DND-41 (cell line): ENCODE data around the gene OR56B4.
"Not testable (repeated sequence)": the region's sequence is repeated elsewhere in the genome, so short reads cannot be mapped to it uniquely, and the experiment has no call there.

Experiments used
- ATAC-seq: fragments of 200-7000 bp; cut with Tn5 transposase; 3 replicates; pipeline ENCODE4 v1.9.1; 2021; ENCODE audit warnings: low read depth; ENCODE audit not compliant: insufficient read depth
- DNase-seq: peaks from one replicate; pipeline ENCODE4 v3.0.0-alpha.2; 2020
- H2AFZ ChIP-seq: 2 replicates; pipeline ENCODE4 v1.6.0; 2012; ENCODE audit warnings: low read depth, low read length
- H3K27ac ChIP-seq: 2 replicates; pipeline ENCODE4 v1.5.1; 2012; ENCODE audit warnings: low read length, inconsistent platforms
- H3K27me3 ChIP-seq: fragments of 200-600 bp; sonication (generic); 2 replicates; pipeline ENCODE4 v1.6.0; 2012; ENCODE audit warnings: low read length, mild to moderate bottlenecking, inconsistent platforms; ENCODE audit not compliant: insufficient read depth, poor library complexity
- H3K36me3 ChIP-seq: 2 replicates; pipeline ENCODE4 v1.5.1; 2012; ENCODE audit warnings: low read length, inconsistent platforms; ENCODE audit not compliant: insufficient read depth
- H3K4me1 ChIP-seq: 2 replicates; pipeline ENCODE4 v1.5.1; 2012; ENCODE audit warnings: mild to moderate bottlenecking, low read length; ENCODE audit not compliant: insufficient read depth
- H3K4me2 ChIP-seq: 2 replicates; pipeline ENCODE4 v1.6.0; 2012; ENCODE audit warnings: mild to moderate bottlenecking, moderate library complexity, low read length, inconsistent platforms; ENCODE audit not compliant: insufficient read depth
- H3K4me3 ChIP-seq, 2 experiments: fragments of 200-600 bp in 1 of 2; shearing (Covaris generic) in 1 of 2; 2 replicates each; pipeline ENCODE4 v1.5.1; 2012 to 2016; ENCODE audit warnings: inconsistent platforms in 2 of 2, low read length in 2 of 2, mild to moderate bottlenecking in 2 of 2, low read depth in 1 of 2, moderate library complexity in 1 of 2
- H3K79me2 ChIP-seq: 2 replicates; pipeline ENCODE4 v1.6.0; 2012; ENCODE audit warnings: low read length, inconsistent platforms; ENCODE audit not compliant: insufficient read depth
- H3K9ac ChIP-seq: 2 replicates; pipeline ENCODE4 v1.6.0; 2012; ENCODE audit warnings: low read depth, mild to moderate bottlenecking, inconsistent platforms, low read length, moderate library complexity
- H3K9me3 ChIP-seq: 2 replicates; pipeline ENCODE4 v1.5.1; 2012; ENCODE audit warnings: low read length, moderate library complexity, mild to moderate bottlenecking, inconsistent platforms; ENCODE audit not compliant: insufficient read depth, severe bottlenecking
- H4K20me1 ChIP-seq: 2 replicates; pipeline ENCODE4 v1.6.0; 2012; ENCODE audit warnings: low read length; ENCODE audit not compliant: insufficient read depth
- EZH2 ChIP-seq: IDR thresholded peaks from 3 replicates; pipeline ENCODE4 v1.6.1; 2012; ENCODE audit warnings: borderline replicate concordance, low read depth, mild to moderate bottlenecking, moderate library complexity, low read length, inconsistent platforms; ENCODE audit not compliant: severe bottlenecking
- TF ChIP-seq, protein P1 (sequence below): IDR thresholded peaks from 2 replicates; pipeline ENCODE4 v1.5.1; 2012; ENCODE audit warnings: borderline replicate concordance, low read length, moderate library complexity, mild to moderate bottlenecking; ENCODE audit not compliant: poor library complexity, severe bottlenecking; ENCODE audit errors: extremely low read depth

The OR56B4 gene

GRCh38 chr11:6107384-6107783 is at the start of gene OR56B4:
Gene OR56B4, plus strand, starts transcription at chr11:6107684. Its CDS starts 95 bp downstream, at chr11:6107779.
- not testable (repeated sequence) for H4K20me1 ChIP-seq, H3K79me2 ChIP-seq, H3K4me2 ChIP-seq, ATAC-seq, H3K4me1 ChIP-seq, DNase-seq, H2AFZ ChIP-seq, H3K27ac ChIP-seq, H3K4me3 ChIP-seq, H3K9me3 ChIP-seq, H3K9ac ChIP-seq, H3K36me3 ChIP-seq
- peaks cover 11% of the 10 kb centered on the region for H3K27me3 ChIP-seq

DNA sequence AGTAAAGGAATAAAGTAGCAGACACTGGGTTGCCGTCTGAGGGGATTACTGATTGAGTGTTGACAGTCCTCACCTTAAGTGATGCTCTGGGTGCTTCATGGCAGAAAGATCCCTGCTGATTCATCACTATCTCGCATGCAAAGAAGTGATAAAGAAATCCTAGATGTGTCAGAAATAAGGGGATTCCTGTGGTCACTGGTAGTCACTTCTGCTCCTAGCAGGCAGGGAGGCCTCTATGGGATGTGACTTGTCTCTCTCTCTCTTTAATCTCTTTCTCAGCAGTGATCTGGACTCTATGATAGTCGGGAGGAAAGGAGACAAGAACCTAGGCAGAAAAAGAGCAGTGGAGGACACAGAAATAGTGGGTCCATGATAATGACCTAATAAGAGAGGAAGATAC is 46.0 kb upstream of the OR56B4 start:
- no peak overlapping the region for H3K4me3 ChIP-seq
- peaks cover 3% of the 10 kb centered on the region for H3K27me3 ChIP-seq
- no peak overlapping the region for H3K9ac ChIP-seq
- no peak overlapping the region for H3K27ac ChIP-seq
- no peak for DNase-seq
- TF ChIP-seq, protein P1, sequence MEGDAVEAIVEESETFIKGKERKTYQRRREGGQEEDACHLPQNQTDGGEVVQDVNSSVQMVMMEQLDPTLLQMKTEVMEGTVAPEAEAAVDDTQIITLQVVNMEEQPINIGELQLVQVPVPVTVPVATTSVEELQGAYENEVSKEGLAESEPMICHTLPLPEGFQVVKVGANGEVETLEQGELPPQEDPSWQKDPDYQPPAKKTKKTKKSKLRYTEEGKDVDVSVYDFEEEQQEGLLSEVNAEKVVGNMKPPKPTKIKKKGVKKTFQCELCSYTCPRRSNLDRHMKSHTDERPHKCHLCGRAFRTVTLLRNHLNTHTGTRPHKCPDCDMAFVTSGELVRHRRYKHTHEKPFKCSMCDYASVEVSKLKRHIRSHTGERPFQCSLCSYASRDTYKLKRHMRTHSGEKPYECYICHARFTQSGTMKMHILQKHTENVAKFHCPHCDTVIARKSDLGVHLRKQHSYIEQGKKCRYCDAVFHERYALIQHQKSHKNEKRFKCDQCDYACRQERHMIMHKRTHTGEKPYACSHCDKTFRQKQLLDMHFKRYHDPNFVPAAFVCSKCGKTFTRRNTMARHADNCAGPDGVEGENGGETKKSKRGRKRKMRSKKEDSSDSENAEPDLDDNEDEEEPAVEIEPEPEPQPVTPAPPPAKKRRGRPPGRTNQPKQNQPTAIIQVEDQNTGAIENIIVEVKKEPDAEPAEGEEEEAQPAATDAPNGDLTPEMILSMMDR: no peak
- no peak for TF ChIP-seq EZH2
- no peak overlapping the region for H3K4me2 ChIP-seq
- H3K79me2 ChIP-seq: no peaks in the 10 kb centered on the region
- no peaks in the 10 kb centered on the region for H3K9me3 ChIP-seq
- H3K4me1 ChIP-seq: no peaks in the 10 kb centered on the region
- H2AFZ ChIP-seq: no peak overlapping the region
- H3K36me3 ChIP-seq: no peaks in the 10 kb centered on the region
- no peaks in the 10 kb centered on the region for H4K20me1 ChIP-seq
- no peak for ATAC-seq

GRCh38 chr11:6062691-6063358 is 44.7 kb upstream of the OR56B4 start:
- Histone ChIP-seq H2AFZ (no peak overlapping the region), H3K27ac (no peak overlapping the region), H4K20me1 (no peaks in the 10 kb centered on the region), H3K79me2 (no peaks in the 10 kb centered on the region), H3K9ac (no peak overlapping the region), H3K4me3 (no peak overlapping the region), H3K4me1 (no peaks in the 10 kb centered on the region), H3K36me3 (no peaks in the 10 kb centered on the region), H3K9me3 (no peaks in the 10 kb centered on the region), H3K4me2 (no peak overlapping the region), H3K27me3 (peaks cover 3% of the 10 kb centered on the region)
- TF ChIP-seq, protein P1: no peak
- no peak for TF ChIP-seq EZH2
- ATAC-seq: no peak
- DNase-seq: no peak

- Histone ChIP-seq H4K20me1 (no peaks in the 10 kb centered on the region), H3K27ac (no peak overlapping the region), H3K9me3 (no peaks in the 10 kb centered on the region), H3K4me3 (no peak overlapping the region), H3K79me2 (no peaks in the 10 kb centered on the region), H3K27me3 (peaks cover 5% of the 10 kb centered on the region), H3K4me1 (no peaks in the 10 kb centered on the region), H3K36me3 (no peaks in the 10 kb centered on the region), H3K4me2 (no peak overlapping the region), H3K9ac (no peak overlapping the region), H2AFZ (no peak overlapping the region)
- no peak for ATAC-seq
- TF ChIP-seq, protein P1: no peak
- TF ChIP-seq EZH2: no peak
- DNase-seq: no peak
These were observed 40.0 kb upstream of the OR56B4 start for GRCh38 chr11:6067502-6067901.

GRCh38 chr11:6076443-6076842 is 31.0 kb upstream of the OR56B4 start:
- not testable (repeated sequence) for H3K36me3 ChIP-seq, H3K4me2 ChIP-seq, H3K9me3 ChIP-seq, H3K9ac ChIP-seq, H3K4me3 ChIP-seq, DNase-seq, H3K27me3 ChIP-seq, H4K20me1 ChIP-seq, H3K79me2 ChIP-seq, H3K4me1 ChIP-seq, H3K27ac ChIP-seq, ATAC-seq, H2AFZ ChIP-seq
